Regular cardiac myocyte (primary cell): ENCODE measurements around the gene BCAN. TPM values are rescaled to one million over a fixed set of nuclear protein-coding genes. Genes with fewer than 3 reads are reported as not detected.

Experiments
- total RNA-seq: library from RNA; depleted of rRNA; stranded (reverse); fragments of >200 nt; gene quantifications from 2 replicates; pipeline ENCODE4 v1.2.3, GENCODE V29; 2014

The BCAN gene, protein sequence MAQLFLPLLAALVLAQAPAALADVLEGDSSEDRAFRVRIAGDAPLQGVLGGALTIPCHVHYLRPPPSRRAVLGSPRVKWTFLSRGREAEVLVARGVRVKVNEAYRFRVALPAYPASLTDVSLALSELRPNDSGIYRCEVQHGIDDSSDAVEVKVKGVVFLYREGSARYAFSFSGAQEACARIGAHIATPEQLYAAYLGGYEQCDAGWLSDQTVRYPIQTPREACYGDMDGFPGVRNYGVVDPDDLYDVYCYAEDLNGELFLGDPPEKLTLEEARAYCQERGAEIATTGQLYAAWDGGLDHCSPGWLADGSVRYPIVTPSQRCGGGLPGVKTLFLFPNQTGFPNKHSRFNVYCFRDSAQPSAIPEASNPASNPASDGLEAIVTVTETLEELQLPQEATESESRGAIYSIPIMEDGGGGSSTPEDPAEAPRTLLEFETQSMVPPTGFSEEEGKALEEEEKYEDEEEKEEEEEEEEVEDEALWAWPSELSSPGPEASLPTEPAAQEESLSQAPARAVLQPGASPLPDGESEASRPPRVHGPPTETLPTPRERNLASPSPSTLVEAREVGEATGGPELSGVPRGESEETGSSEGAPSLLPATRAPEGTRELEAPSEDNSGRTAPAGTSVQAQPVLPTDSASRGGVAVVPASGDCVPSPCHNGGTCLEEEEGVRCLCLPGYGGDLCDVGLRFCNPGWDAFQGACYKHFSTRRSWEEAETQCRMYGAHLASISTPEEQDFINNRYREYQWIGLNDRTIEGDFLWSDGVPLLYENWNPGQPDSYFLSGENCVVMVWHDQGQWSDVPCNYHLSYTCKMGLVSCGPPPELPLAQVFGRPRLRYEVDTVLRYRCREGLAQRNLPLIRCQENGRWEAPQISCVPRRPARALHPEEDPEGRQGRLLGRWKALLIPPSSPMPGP
- total RNA-seq: under 0.01 TPM in 1 of 2 replicates, not detected in the other

DNA sequence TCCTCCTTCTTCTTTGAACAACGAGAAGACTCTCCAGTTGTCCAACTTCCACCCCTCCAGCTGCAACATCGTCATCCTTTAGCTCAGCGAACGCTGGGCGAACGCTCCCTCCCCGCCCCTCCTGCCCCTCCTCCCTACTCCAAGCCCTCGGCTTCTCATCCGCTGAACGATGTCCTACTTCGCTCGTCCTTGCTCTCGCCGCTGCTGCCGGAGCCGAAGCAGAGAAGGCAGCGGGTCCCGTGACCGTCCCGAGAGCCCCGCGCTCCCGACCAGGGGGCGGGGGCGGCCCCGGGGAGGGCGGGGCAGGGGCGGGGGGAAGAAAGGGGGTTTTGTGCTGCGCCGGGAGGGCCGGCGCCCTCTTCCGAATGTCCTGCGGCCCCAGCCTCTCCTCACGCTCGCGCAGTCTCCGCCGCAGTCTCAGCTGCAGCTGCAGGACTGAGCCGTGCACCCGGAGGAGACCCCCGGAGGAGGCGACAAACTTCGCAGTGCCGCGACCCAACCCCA lies at the start of gene BCAN:
TSS of gene BCAN (plus strand) at position 357 of the 504 bp plus-strand sequence. CDS start 3,938 bp downstream, outside the sequence.

DNA sequence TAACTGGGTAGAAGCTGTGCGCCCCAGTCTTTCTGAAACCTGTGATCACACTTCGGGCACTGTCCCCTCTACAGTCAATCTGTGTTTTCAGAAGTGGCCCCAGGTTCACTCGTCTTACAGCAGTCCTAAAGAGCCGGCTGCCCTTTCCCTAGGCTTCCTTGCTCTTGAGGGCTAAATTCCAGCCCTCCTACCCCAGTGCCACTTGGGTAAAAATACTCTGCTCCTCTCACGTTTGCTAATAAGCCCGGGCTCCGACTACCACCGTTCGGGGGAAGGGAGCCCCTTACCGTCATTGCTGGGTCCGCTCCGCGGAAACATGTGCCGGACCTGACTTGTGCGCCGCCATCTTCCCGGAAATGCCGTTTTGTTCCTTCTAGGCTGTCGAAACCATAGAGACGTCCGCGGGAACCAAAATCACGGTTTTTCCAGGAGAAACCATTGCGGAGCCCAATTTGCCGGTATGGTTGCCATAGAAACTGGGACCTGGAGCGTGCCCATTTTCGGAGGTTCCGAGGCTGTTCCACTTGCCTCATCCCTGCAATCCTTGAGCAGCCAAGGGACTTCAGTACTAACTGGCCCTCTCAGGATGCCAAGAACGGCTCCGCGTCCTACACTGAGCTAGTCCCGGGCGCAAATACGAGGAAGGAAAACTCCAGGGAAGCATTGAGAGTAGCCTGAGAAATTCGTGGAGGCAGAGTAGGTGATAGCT lies 40.6 kb upstream of the BCAN start, which contains the start of gene GPATCH4:
TSS of gene GPATCH4 (minus strand) at position 358 of the 709 bp plus-strand sequence.

DNA sequence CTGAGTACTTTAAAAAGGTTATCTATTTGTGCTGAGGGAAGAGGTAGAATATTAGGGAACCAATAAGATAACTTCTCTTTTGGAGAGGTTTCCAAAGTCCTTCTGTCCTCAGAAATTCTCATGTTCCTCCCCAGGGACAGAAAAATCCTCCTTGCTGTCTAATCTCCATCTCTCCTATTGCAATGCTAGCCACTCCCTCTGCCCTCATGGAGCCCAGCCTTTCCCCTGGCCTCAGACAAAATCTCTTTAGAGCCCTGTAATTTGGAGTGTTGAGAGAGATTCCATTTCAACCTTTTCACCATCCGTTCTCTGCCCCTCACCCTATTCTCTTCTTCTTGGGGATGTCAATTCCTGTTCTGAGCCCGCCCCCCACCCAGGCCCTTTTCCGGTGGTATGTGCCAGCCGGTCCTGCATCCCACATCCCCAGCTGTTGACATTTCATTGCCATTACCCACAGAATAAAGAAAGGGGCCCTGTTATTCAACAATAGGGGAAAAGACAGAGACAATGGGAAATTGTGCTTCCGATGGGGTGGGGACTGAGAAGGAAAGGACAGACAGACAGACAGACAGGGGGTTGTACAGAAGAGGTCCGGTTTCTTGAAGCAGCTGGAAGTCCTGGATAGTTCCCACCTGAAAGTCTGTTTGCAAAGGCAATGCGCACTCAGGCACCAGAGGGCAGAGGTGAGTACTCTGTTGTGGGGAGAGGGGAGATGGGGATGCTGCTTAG lies 22.9 kb upstream of the BCAN start, which contains the start of gene HAPLN2:
TSS of gene HAPLN2 (plus strand) at position 563 of the 729 bp plus-strand sequence. CDS start 4,076 bp downstream, outside the sequence.

DNA sequence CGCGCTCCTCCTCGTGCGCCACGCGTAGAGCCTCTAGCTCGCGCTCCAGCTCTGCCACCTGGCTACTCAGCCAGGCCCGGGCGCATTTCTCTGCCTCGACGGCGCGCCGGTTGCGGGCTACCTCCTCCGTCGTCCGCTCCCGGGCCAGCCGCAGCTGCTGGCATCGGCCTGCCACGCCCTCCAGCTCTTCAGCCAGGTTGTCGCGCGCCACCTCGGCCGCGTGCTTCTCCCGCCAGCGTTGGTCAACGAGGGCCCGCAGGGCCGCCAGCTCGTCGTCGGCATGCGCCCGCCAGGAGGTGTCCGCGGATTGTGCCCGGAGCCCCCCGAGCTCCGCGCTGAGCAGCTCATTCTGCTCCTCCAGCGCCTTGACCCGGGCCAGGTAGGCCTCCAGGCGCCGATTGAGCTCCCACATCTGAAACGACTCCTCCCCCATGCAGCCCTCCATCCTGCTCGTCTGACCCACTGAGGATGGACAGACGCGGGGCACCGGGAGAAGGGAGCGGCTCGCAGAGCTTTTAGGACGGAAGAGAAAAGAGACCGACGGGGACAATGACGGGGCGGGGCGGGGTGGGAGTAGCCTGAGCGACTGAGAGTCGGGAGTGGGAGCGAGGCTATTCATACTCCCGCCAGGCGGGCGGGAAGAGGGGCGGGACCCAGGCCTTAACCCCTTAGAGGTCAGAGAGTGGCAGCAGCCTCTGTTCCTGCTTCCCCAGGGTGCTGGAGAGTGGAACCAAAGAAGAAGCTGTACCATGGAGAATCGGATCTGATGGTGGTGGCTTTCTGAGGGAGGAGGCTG lies 35.1 kb downstream of the BCAN start, which contains the start of gene NES:
TSS of gene NES (minus strand) at position 588 of the 796 bp plus-strand sequence. CDS start at position 445, 143 bp downstream.

DNA sequence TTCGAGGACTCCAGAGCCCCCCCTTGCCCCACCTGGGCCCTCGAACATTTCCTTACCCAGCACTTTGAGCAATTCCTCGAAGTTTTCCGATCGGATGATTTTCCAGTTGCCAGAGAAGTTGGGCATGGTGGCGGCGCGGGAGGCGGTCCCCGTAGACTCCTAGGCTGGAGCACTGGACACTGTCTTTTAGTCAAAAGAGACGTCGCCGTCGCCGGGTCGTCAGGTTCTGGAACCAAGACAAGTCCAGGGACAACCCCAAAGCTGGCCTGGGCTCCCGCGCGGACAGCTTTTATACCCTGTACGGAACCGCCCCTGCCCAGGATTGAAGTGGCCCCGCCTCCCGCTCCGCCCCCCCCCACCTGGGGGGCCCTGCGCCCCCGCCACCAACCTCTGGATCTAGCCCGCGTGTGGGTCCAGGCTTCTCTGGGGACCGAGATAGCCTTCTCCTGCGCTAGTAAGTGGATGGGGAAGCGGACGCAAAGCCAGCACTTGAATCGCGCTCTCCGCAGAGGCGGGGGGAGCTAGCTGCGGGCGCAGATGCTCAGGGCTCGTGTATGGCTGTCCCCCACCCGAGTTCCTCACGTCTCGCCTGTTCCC lies 63.5 kb downstream of the BCAN start, which contains the start of gene CRABP2:
TSS of gene CRABP2 (minus strand) at position 263 of the 597 bp plus-strand sequence. CDS start at position 126, 137 bp downstream.

Other genes with a start within 250 kb of the BCAN start
- gene MEF2D, start 141.3 kb upstream of the BCAN start, total RNA-seq: 3.1 and 4.5 TPM in 2 replicates
- 2.8 and 31.2 TPM in 2 replicates for gene IQGAP3, start 69.6 kb upstream of the BCAN start, total RNA-seq
- gene TTC24, start 62.4 kb upstream of the BCAN start, total RNA-seq: not detected in 2 replicates
- gene NAXE, start 50.3 kb upstream of the BCAN start, total RNA-seq: 72.7 and 74.6 TPM in 2 replicates
- gene GPATCH4, start 40.6 kb upstream of the BCAN start, total RNA-seq: 6.5 and 23.4 TPM in 2 replicates
- gene HAPLN2, start 22.7 kb upstream of the BCAN start, total RNA-seq: not detected in 2 replicates
- 49.6 and 145 TPM in 2 replicates for gene NES, start 35.3 kb downstream of the BCAN start, total RNA-seq
- gene CRABP2, start 63.5 kb downstream of the BCAN start, total RNA-seq: 7.9 and 8.1 TPM in 2 replicates
- 10.4 and 12.8 TPM in 2 replicates for gene METTL25B, start 86.4 kb downstream of the BCAN start, total RNA-seq
- gene ISG20L2, start 86.6 kb downstream of the BCAN start, total RNA-seq: 6.5 and 10.9 TPM in 2 replicates
- gene MRPL24, start 99.0 kb downstream of the BCAN start, total RNA-seq: 30.7 and 69.2 TPM in 2 replicates
- 101 and 184 TPM in 2 replicates for gene HDGF, start 109.6 kb downstream of the BCAN start, total RNA-seq
- 6.8 and 14.6 TPM in 2 replicates for gene PRCC, start 125.4 kb downstream of the BCAN start, total RNA-seq
- 0.28 and 1.2 TPM in 2 replicates for gene SH2D2A, start 174.7 kb downstream of the BCAN start, total RNA-seq
- gene INSRR, start 217.0 kb downstream of the BCAN start, total RNA-seq: under 0.01 TPM in 1 of 2 replicates, not detected in the other
- gene NTRK1, start 218.7 kb downstream of the BCAN start, total RNA-seq: 0.77 and 1.1 TPM in 2 replicates